IMR-90 (cell line): ENCODE data around the gene CSF2RB. TPM values are rescaled to one million over a fixed set of nuclear protein-coding genes. Genes with fewer than 3 reads are reported as not detected.

Experiments used
- ATAC-seq: fragments of 200-7000 bp; cut with Tn5 transposase; 2 replicates; pipeline ENCODE4 v1.9.1; 2020; ENCODE audit warnings: low read depth, mild to moderate bottlenecking, moderate library complexity
- BruUV-seq: library from RNA; stranded (reverse); fragments of 400-500 nt; replicated peaks from 2 replicates; lab custom pipeline; 2021; lab: Mats Ljungman, UMichigan
- CTCF ChIA-PET: fragments of 300-600 bp; formaldehyde crosslinking; extraction: SDS; loops from one replicate; lab custom pipeline; 2021; ENCODE audit warnings: antibody characterized with exemption; lab: Yijun Ruan, JAX
- POLR2A ChIA-PET: fragments of 300-600 bp; sonication (Branson Sonifier 250); formaldehyde crosslinking; loops from one replicate; lab custom pipeline; 2022; ENCODE audit warnings: antibody characterized with exemption; ENCODE audit not compliant: unreplicated experiment; lab: Charles Lee
- DNase-seq: peaks from one replicate; pipeline ENCODE4 v3.0.0; 2013
- H2AFZ ChIP-seq: replicated peaks from 2 replicates; pipeline ENCODE3; 2013; ENCODE audit warnings: low read length, mild to moderate bottlenecking; ENCODE audit not compliant: poor library complexity
- H2AK5ac ChIP-seq: 2 replicates; pipeline ENCODE4 v1.6.1; 2013; ENCODE audit warnings: low read depth, low read length, inconsistent platforms
- H2AK9ac ChIP-seq: replicated peaks from 2 replicates; pipeline ENCODE3; 2013; ENCODE audit warnings: mild to moderate bottlenecking, low read depth, low read length, moderate library complexity; ENCODE audit not compliant: poor library complexity
- H2BK120ac ChIP-seq: 2 replicates; pipeline ENCODE4 v1.6.1; 2013; ENCODE audit warnings: low read depth, low read length, inconsistent platforms
- H2BK15ac ChIP-seq: 3 replicates; pipeline ENCODE4 v1.6.1; 2013; ENCODE audit warnings: low read depth, low read length, inconsistent platforms
- H2BK20ac ChIP-seq: 2 replicates; pipeline ENCODE4 v1.6.1; 2013; ENCODE audit warnings: low read depth, mild to moderate bottlenecking, inconsistent platforms, low read length, moderate library complexity
- H2BK5ac ChIP-seq: 2 replicates; pipeline ENCODE4 v1.6.1; 2013; ENCODE audit warnings: mild to moderate bottlenecking, low read depth, low read length, inconsistent platforms; ENCODE audit not compliant: poor library complexity, severe bottlenecking
- H3K14ac ChIP-seq: replicated peaks from 2 replicates; pipeline ENCODE4 v1.6.1; 2013; ENCODE audit warnings: low read depth, low read length, inconsistent platforms
- H3K18ac ChIP-seq: 2 replicates; pipeline ENCODE4 v1.6.1; 2013; ENCODE audit warnings: low read depth, low read length, control low read depth
- H3K23ac ChIP-seq: 2 replicates; pipeline ENCODE4 v1.6.1; 2013; ENCODE audit warnings: low read depth, low read length, inconsistent platforms
- H3K27ac ChIP-seq: 2 replicates; pipeline ENCODE4 v1.5.1; 2013; ENCODE audit warnings: mild to moderate bottlenecking, control low read depth, low read length; ENCODE audit not compliant: insufficient read depth
- H3K27me3 ChIP-seq: 2 replicates; pipeline ENCODE4 v1.6.1; 2013; ENCODE audit warnings: low read length; ENCODE audit not compliant: control insufficient read depth, insufficient read depth
- H3K36me3 ChIP-seq: 2 replicates; pipeline ENCODE4 v1.6.1; 2013; ENCODE audit warnings: low read length, mixed read lengths; ENCODE audit not compliant: control insufficient read depth, insufficient read depth
- H3K4ac ChIP-seq: 2 replicates; pipeline ENCODE4 v1.6.1; 2013; ENCODE audit warnings: low read depth, low read length, inconsistent platforms
- H3K4me1 ChIP-seq: 2 replicates; pipeline ENCODE4 v1.6.1; 2013; ENCODE audit warnings: low read length, mixed read lengths; ENCODE audit not compliant: control insufficient read depth, insufficient read depth
- H3K4me2 ChIP-seq: 2 replicates; pipeline ENCODE4 v1.6.1; 2013; ENCODE audit warnings: low read depth, mild to moderate bottlenecking, control low read depth, low read length, moderate library complexity
- H3K4me3 ChIP-seq: 2 replicates; pipeline ENCODE4 v1.5.1; 2013; ENCODE audit warnings: low read depth, mild to moderate bottlenecking, control low read depth, low read length, moderate library complexity; ENCODE audit not compliant: insufficient read depth
- H3K56ac ChIP-seq: 2 replicates; pipeline ENCODE4 v1.6.1; 2013; ENCODE audit warnings: low read length, inconsistent platforms; ENCODE audit not compliant: insufficient read depth; ENCODE audit errors: extremely low read depth
- H3K79me1 ChIP-seq, 2 experiments: 2 replicates each; pipeline ENCODE4 v1.6.1; 2013; ENCODE audit warnings: low read length in 2 of 2, inconsistent platforms in 1 of 2, low read depth in 1 of 2
- H3K9ac ChIP-seq: 2 replicates; pipeline ENCODE4 v1.6.1; 2013; ENCODE audit warnings: low read depth, low read length, control low read depth
- H3K9me1 ChIP-seq: 2 replicates; pipeline ENCODE4 v1.6.1; 2013; ENCODE audit warnings: low read length, inconsistent platforms; ENCODE audit not compliant: insufficient read depth
- H3K9me3 ChIP-seq: 2 replicates; pipeline ENCODE4 v1.6.1; 2013; ENCODE audit warnings: low read length; ENCODE audit not compliant: control insufficient read depth, insufficient read depth
- H4K20me1 ChIP-seq: 2 replicates; pipeline ENCODE4 v1.6.1; 2013; ENCODE audit warnings: low read length, inconsistent platforms; ENCODE audit not compliant: insufficient read depth
- H4K5ac ChIP-seq: 2 replicates; pipeline ENCODE4 v1.6.1; 2013; ENCODE audit warnings: mild to moderate bottlenecking, low read depth, low read length, control low read depth
- H4K8ac ChIP-seq, 2 experiments: 2 replicates each; pipeline ENCODE4 v1.6.1; 2013; ENCODE audit warnings: low read depth in 2 of 2, low read length in 2 of 2, control low read depth in 1 of 2, inconsistent platforms in 1 of 2
- H4K91ac ChIP-seq: 2 replicates; pipeline ENCODE4 v1.6.1; 2013; ENCODE audit warnings: low read depth, low read length, inconsistent platforms; ENCODE audit not compliant: insufficient read depth
- BHLHE40 ChIP-seq: fragments of 150-350 bp; IDR thresholded peaks from 2 replicates; pipeline ENCODE4 v1.6.1; 2016; ENCODE audit warnings: mild to moderate bottlenecking, low read depth, low read length
- CEBPB ChIP-seq: IDR thresholded peaks from 2 replicates; pipeline ENCODE4 v1.6.1; 2012; ENCODE audit warnings: low read depth, low read length, improper control_type of control experiment
- FOS ChIP-seq: fragments of 150-350 bp; IDR thresholded peaks from 2 replicates; pipeline ENCODE4 v1.6.1; 2016; ENCODE audit warnings: low read depth, low read length
- MAFK ChIP-seq: IDR thresholded peaks from 2 replicates; pipeline ENCODE4 v1.6.1; 2012; ENCODE audit warnings: low read depth, low read length, improper control_type of control experiment
- NFE2L2 ChIP-seq: fragments of 150-350 bp; IDR thresholded peaks from 2 replicates; pipeline ENCODE4 v1.6.1; 2016; ENCODE audit warnings: low read depth, mild to moderate bottlenecking, low read length
- POLR2A ChIP-seq: IDR thresholded peaks from 2 replicates; pipeline ENCODE4 v1.6.1; 2012; ENCODE audit warnings: mild to moderate bottlenecking, low read depth, low read length
- RAD21 ChIP-seq: IDR thresholded peaks from 2 replicates; pipeline ENCODE4 v1.6.1; 2012; ENCODE audit warnings: low read length, improper control_type of control experiment
- WGBS, 2 experiments: methylation state at CpG; one replicate each; pipeline versions ENCODE4 v1.1.5 to v1.1.7; 2013; ENCODE audit warnings: missing lambda C conversion rate in 2 of 2; ENCODE audit not compliant: insufficient read length in 1 of 2; ENCODE audit errors: extremely low coverage in 2 of 2; 5-methylcytosine and 5-hydroxymethylcytosine counted together
- dilution Hi-C: fragments of 300-500 bp; cut with HindIII; formaldehyde crosslinking; loops from one replicate; pipeline ENCODE4 v1.14.3; 2018; ENCODE audit warnings: low sequenced_read_pairs; ENCODE audit not compliant: unreplicated experiment
- in situ Hi-C: fragments of 300-500 bp; cut with MboI; formaldehyde crosslinking; loops from 3 replicates; pipeline ENCODE4 v1.14.3; 2019; ENCODE audit warnings: low sequenced_read_pairs, inconsistent platforms, mixed read lengths
- intact Hi-C: fragments of 100-400 bp; cut with micrococcal nuclease; formaldehyde crosslinking; loops from 2 replicates; pipeline ENCODE4 v1.10.0; 2022
- polyA plus RNA-seq, 3 experiments: library from polyadenylated mRNA; depleted of rRNA; stranded (reverse); fragments of >200 nt; gene quantifications; 2 replicates each; pipeline ENCODE4 v1.2.3, GENCODE V29; 2012; ENCODE audit warnings: low replicate concordance in 1 of 3
- total RNA-seq: library from RNA; depleted of rRNA; stranded (reverse); fragments of >200 nt; gene quantifications from 2 replicates; pipeline ENCODE4 v1.2.3, GENCODE V29; 2012
- TF ChIP-seq, protein P1 (sequence below): fragments of 150-350 bp; IDR thresholded peaks from 2 replicates; pipeline ENCODE4 v1.6.1; 2016; ENCODE audit warnings: low read depth, mild to moderate bottlenecking, low read length, moderate library complexity, borderline replicate concordance

The CSF2RB gene
- total and polyA plus RNA-seq, 2 of the 4 experiments (the other 2 are of a cell fraction): not detected

DNA sequence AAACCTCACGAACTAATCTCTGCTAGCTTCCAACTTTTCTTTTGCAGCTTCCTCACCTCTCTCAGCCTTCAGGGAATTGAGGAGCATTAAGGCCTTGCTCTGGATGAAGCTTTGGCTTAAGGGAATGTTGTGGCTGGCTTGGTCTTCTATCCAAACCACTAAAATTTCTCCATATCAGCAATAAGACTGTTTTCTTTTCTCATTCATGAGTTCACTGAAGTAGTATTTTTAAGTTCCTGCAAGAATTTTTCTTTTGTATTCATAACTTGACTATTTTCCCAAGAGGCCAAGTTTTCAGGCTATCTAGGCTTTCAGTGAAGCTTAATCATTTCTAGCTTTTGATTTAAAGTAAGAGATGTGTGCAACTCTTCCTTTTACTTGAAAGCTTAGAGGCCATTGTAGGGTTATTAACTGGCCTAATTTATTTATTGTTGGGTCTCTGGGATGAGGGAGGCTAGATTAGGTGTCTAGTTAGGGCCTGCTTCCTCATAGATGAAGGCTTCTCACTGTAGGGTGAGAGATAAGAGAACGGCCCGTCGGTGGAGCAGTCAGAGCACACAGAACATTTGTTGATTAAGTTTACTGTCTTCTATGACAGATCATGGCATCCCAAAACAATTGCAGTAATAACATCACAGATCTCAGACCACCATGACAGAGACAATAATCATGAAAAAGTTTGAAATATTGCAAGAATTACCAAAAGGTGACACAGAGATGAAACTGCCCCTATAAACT, 33.2 kb downstream of the CSF2RB start:
- dilution Hi-C loops: no loop called here
- Histone ChIP-seq H3K4me1 (no peaks in the 10 kb centered on the region), H4K91ac (no peak overlapping the region), H4K20me1 (no peaks in the 10 kb centered on the region), H3K27ac (no peak overlapping the region), H3K23ac (no peak overlapping the region), H3K9ac (no peak overlapping the region), H3K4me3 (no peak overlapping the region), H3K14ac (no peak overlapping the region), H2BK15ac (no peak overlapping the region), H3K4ac (no peak overlapping the region), H3K9me1 (no peaks in the 10 kb centered on the region), H3K18ac (no peak overlapping the region), H3K79me1 (no peaks in the 10 kb centered on the region), H2BK120ac (no peak overlapping the region), H2AFZ (no peak overlapping the region), H2AK9ac (no peak overlapping the region), H3K36me3 (no peaks in the 10 kb centered on the region), H2AK5ac (no peak overlapping the region), H3K4me2 (no peak overlapping the region), H2BK20ac (no peak overlapping the region), H3K9me3 (no peaks in the 10 kb centered on the region), H3K27me3 (peaks cover 18% of the 10 kb centered on the region), H2BK5ac (no peak overlapping the region), H4K8ac (no peak overlapping the region), H4K5ac (no peak overlapping the region), H3K56ac (no peak overlapping the region)
- WGBS, 2 experiments: no CpG with 5 or more reads among the region's 4 CpGs
- TF ChIP-seq, protein P1, sequence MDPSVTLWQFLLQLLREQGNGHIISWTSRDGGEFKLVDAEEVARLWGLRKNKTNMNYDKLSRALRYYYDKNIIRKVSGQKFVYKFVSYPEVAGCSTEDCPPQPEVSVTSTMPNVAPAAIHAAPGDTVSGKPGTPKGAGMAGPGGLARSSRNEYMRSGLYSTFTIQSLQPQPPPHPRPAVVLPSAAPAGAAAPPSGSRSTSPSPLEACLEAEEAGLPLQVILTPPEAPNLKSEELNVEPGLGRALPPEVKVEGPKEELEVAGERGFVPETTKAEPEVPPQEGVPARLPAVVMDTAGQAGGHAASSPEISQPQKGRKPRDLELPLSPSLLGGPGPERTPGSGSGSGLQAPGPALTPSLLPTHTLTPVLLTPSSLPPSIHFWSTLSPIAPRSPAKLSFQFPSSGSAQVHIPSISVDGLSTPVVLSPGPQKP: no peak
- TF ChIP-seq FOS (no peak), MAFK (no peak), RAD21 (no peak), BHLHE40 (no peak), NFE2L2 (no peak), POLR2A (no peak), CEBPB (no peak)
- DNase-seq: no peak
- intact Hi-C loops: no loop called here
- CTCF ChIA-PET: no interaction called here
- BruUV-seq: no TSS peak
- ATAC-seq: no peak
- POLR2A ChIA-PET: no interaction called here
- in situ Hi-C loops: no loop called here
